Upper lobe of left lung (tissue), 4 donors: ENCODE measurements around the gene CALCOCO2.

Source experiments
- EP300 ChIP-seq, 4 donors: sonication (generic); formaldehyde crosslinking; IDR thresholded peaks; one replicate each; pipeline ENCODE4 v1.5.1; 2017; ENCODE audit warnings: antibody characterized with exemption in 4 of 4, control low read depth in 2 of 4
- TF ChIP-seq, protein P1 (sequence below), 6 experiments: fragments of 450-650 bp in 4 of 6; fragments of 200-600 bp in 2 of 6; sonication (generic) in 2 of 6; IDR thresholded peaks; one replicate each; pipeline ENCODE4 v1.5.1; 2016 to 2019; ENCODE audit warnings: antibody characterized with exemption in 6 of 6

DNA sequence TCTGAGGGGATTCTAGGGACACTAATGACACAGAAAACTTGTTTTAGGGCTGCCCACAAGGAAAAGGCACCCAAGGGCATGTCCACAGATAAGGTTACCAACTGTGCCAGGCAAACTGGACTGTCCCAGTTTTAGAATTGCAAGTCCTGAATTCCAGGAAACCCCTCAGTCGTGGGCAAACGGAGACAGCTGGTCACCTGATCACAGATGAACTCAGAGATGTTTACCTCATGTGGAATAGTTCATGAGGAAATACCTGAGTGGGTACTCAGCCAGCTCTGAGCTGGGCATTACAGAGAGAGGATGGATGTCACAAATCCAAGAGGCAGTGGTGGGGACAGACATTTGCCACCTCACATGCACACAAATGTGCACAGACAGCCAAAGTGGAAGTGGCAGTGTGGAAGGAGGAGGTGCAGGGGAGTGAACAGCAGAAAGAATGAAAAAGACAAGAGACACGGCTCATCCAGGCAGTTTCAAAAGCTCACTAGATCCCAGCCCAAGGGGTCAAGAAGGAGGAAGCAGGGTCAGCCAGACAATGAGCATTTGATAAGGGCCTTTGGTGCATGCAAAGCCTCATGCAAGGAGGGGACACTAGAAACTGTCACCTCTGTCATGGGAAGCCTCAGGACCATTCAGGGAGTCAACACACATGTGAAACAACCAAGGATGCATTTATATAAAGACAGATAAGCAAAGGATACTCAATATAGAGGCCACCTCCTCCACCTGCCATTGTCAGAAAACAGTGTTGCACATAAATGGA, 38.6 kb upstream of the CALCOCO2 start:
- TF ChIP-seq, protein P1, sequence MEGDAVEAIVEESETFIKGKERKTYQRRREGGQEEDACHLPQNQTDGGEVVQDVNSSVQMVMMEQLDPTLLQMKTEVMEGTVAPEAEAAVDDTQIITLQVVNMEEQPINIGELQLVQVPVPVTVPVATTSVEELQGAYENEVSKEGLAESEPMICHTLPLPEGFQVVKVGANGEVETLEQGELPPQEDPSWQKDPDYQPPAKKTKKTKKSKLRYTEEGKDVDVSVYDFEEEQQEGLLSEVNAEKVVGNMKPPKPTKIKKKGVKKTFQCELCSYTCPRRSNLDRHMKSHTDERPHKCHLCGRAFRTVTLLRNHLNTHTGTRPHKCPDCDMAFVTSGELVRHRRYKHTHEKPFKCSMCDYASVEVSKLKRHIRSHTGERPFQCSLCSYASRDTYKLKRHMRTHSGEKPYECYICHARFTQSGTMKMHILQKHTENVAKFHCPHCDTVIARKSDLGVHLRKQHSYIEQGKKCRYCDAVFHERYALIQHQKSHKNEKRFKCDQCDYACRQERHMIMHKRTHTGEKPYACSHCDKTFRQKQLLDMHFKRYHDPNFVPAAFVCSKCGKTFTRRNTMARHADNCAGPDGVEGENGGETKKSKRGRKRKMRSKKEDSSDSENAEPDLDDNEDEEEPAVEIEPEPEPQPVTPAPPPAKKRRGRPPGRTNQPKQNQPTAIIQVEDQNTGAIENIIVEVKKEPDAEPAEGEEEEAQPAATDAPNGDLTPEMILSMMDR (IDR thresholded peaks at IDR 0.05), result no peak
- no peak for TF ChIP-seq EP300 (IDR thresholded peaks at IDR 0.05)
